Lung (tissue), 12 donors: ENCODE data around the gene FCGR2B. TPM values are rescaled to one million over a fixed set of nuclear protein-coding genes. Genes with fewer than 3 reads are reported as not detected.

Source experiments
- ATAC-seq: fragments of 200-7000 bp; cut with Tn5 transposase; one replicate; pipeline ENCODE4 v1.9.1; 2020; ENCODE audit warnings: moderate number of reproducible peaks; ENCODE audit not compliant: insufficient read depth, low FRiP score
- DNase-seq, 3 donors: peaks; one replicate each; pipeline ENCODE4 v3.0.0-alpha.2; 2013 to 2017
- H3K27ac ChIP-seq, 2 donors: one replicate each; pipeline ENCODE4 v1.5.1; 2013; ENCODE audit warnings: mild to moderate bottlenecking in 2 of 2, moderate library complexity in 2 of 2, control low read depth in 1 of 2, inconsistent platforms in 1 of 2, low read depth in 1 of 2, low read length in 1 of 2
- H3K27me3 ChIP-seq, 3 donors: one replicate each; pipeline ENCODE4 v1.5.1; 2013; ENCODE audit warnings: low read length in 2 of 3; ENCODE audit not compliant: control insufficient read depth in 3 of 3, insufficient read depth in 3 of 3
- H3K36me3 ChIP-seq, 4 donors: one replicate each; pipeline ENCODE4 v1.5.1; 2013; ENCODE audit warnings: low read length in 4 of 4, mild to moderate bottlenecking in 1 of 4, moderate library complexity in 1 of 4; ENCODE audit not compliant: control insufficient read depth in 4 of 4, insufficient read depth in 4 of 4
- H3K4me1 ChIP-seq, 5 donors: one replicate each; pipeline ENCODE4 v1.5.1; 2013; ENCODE audit warnings: low read length in 5 of 5, mild to moderate bottlenecking in 2 of 5, moderate library complexity in 1 of 5; ENCODE audit not compliant: control insufficient read depth in 5 of 5, insufficient read depth in 5 of 5
- H3K4me3 ChIP-seq: one replicate; pipeline ENCODE4 v1.5.1; 2013; ENCODE audit warnings: mild to moderate bottlenecking, control low read depth, moderate library complexity
- H3K9ac ChIP-seq, 2 donors: one replicate each; pipeline ENCODE4 v1.5.1; 2013; ENCODE audit warnings: low read length in 2 of 2, control low read depth in 1 of 2; ENCODE audit not compliant: insufficient read depth in 1 of 2
- H3K9me3 ChIP-seq, 4 donors: one replicate each; pipeline ENCODE4 v1.5.1; 2013; ENCODE audit warnings: low read length in 3 of 4, mild to moderate bottlenecking in 1 of 4, moderate library complexity in 1 of 4; ENCODE audit not compliant: control insufficient read depth in 4 of 4, insufficient read depth in 3 of 4
- WGBS, 2 donors: extraction: QIAGEN DNeasy Blood & Tissue Kit; methylation state at CpG; one replicate each; pipeline ENCODE4 v1.1.7; 2013; 5-methylcytosine and 5-hydroxymethylcytosine counted together
- polyA plus RNA-seq, 2 donors: library from polyadenylated mRNA; stranded (reverse); fragments of 200-250 nt; gene quantifications; one replicate each; pipeline ENCODE4 v1.2.1, GENCODE V29; 2013
- total RNA-seq, 2 donors: library from RNA; depleted of rRNA in 1 of 2; stranded (reverse); fragments of >200 nt in 1 of 2; gene quantifications; one replicate each; pipeline ENCODE4 v1.2.1, GENCODE V29; 2014 to 2021
- TF ChIP-seq, protein P1 (sequence below): IDR thresholded peaks from 2 replicates; pipeline ENCODE4 v1.5.1; 2012; ENCODE audit warnings: mild to moderate bottlenecking; ENCODE audit errors: control extremely low read depth, extremely low read depth
- donor health status: control.
- donor health status: control.
- donor health status: Bipolar disorder and iron deficiency.
- donor health status: healthy.
- donor health status: DM: yes; HTN: yes; CAD: no.

Gene FCGR2B
- total and polyA plus RNA-seq, 4 donors, result 6.8 to 12.3 (median 10.5) TPM

DNA sequence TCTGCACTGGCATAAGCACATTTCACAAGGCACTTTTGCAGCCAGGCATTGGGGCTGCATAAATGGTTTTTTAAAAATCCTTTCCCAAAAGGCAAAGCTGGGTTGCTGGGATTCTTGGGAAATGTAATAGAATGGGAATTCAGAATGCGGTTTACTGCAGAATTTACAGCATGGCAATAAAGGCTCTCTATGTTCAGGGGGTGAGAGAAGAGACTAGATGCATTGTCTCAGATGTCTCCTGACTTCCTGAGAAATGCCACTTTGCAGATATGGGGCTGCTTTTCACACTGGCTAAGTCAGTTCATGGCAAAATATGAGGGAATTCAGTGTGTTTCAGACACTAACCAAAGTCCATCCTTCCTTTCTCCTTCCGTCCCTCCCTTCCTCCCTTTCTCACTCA lies 13.5 kb downstream of the FCGR2B start:
- no peak for ATAC-seq
- H3K4me1 ChIP-seq, result no peaks in the 10 kb centered on the region
- H3K36me3 ChIP-seq, result no peaks in the 10 kb centered on the region
- TF ChIP-seq, protein P1, sequence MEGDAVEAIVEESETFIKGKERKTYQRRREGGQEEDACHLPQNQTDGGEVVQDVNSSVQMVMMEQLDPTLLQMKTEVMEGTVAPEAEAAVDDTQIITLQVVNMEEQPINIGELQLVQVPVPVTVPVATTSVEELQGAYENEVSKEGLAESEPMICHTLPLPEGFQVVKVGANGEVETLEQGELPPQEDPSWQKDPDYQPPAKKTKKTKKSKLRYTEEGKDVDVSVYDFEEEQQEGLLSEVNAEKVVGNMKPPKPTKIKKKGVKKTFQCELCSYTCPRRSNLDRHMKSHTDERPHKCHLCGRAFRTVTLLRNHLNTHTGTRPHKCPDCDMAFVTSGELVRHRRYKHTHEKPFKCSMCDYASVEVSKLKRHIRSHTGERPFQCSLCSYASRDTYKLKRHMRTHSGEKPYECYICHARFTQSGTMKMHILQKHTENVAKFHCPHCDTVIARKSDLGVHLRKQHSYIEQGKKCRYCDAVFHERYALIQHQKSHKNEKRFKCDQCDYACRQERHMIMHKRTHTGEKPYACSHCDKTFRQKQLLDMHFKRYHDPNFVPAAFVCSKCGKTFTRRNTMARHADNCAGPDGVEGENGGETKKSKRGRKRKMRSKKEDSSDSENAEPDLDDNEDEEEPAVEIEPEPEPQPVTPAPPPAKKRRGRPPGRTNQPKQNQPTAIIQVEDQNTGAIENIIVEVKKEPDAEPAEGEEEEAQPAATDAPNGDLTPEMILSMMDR, result no peak
- DNase-seq, result no peak
- no peaks in the 10 kb centered on the region for H3K27me3 ChIP-seq
- WGBS, 2 donors, result 91 to 100% methylated on average over 2 of the region's 2 CpGs
- H3K9me3 ChIP-seq, result no peaks in the 10 kb centered on the region
- no peak overlapping the region for H3K27ac ChIP-seq
- no peak overlapping the region for H3K4me3 ChIP-seq
- H3K9ac ChIP-seq, result no peak overlapping the region

DNA sequence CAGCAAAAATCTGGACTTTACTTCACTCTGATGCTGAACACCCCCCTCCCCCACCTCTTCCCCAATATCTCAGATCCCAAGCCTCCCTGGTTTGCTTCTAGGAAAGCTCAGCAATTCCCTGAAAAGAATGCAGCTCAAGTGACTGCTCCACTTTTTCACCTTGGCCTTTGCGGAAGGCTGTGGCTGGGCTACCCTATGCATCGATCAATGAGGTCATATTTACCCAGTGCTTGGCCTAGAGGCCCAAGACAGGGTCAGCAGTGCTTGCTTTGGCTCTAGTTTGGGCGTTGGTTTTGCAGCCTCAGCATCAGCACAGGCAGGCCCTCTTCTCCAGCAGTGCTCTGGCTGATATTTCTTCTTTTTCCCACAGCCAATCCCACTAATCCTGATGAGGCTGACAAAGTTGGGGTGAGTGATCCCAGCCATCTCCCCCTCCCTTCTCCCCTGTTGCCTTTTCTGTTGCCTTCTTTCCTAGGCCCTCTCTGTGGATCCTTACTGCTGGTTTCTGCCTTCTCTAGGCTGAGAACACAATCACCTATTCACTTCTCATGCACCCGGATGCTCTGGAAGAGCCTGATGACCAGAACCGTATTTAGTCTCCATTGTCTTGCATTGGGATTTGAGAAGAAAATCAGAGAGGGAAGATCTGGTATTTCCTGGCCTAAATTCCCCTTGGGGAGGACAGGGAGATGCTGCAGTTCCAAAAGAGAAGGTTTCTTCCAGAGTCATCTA lies 14.2 kb downstream of the FCGR2B start:
- H3K36me3 ChIP-seq, result no peaks in the 10 kb centered on the region
- H3K4me1 ChIP-seq, result no peaks in the 10 kb centered on the region
- TF ChIP-seq, protein P1, result no peak
- H3K9me3 ChIP-seq, result no peaks in the 10 kb centered on the region
- H3K27ac ChIP-seq, result no peak overlapping the region
- H3K4me3 ChIP-seq, result no peak overlapping the region
- WGBS, 2 donors, result 79 to 91% methylated on average over 5 of the region's 5 CpGs
- no peak overlapping the region for H3K9ac ChIP-seq
- no peak for ATAC-seq
- no peak for DNase-seq
- no peaks in the 10 kb centered on the region for H3K27me3 ChIP-seq

DNA sequence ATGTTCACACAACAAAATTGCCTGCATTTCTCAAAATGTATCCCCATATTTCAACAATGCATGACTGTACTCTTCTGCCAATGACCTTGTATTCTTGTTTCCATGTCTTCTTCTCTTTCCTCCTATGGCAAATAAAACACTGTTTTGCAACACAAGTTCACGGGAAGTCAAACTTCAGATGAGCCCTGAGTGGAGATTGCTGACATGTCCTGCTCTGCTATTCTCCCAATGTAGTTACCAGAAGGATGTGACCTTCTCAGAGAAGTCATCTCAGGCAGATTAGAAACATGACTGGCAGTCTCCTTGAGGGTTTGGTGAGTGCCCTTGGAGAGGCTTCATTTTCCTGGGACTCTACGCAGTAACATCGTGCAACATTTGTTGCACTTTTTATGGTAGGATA lies 15.6 kb downstream of the FCGR2B start:
- TF ChIP-seq, protein P1, result no peak
- DNase-seq (no peak), ATAC-seq (no peak)

DNA sequence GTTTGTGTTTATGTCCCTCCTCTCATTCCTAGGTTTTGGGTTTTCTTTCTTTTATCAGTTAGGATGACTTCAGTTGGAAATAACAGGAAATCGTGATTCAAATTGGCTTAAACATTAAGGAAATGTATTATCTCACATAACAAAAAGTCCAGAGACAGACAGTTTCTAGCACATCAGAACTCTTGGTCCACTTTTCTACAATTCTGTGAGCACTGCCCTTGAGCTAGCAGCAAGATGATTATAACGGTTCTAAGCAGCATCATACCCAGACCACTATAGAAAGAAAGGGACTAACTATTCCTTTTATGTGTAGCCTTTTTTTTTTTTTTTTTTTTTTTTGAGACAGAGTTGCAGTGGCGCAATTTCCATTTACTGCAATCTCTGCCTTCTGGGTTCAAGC lies 18.9 kb downstream of the FCGR2B start:
- no peak overlapping the region for H3K9ac ChIP-seq
- no peak overlapping the region for H3K4me3 ChIP-seq
- no peak overlapping the region for H3K27ac ChIP-seq
- no peaks in the 10 kb centered on the region for H3K9me3 ChIP-seq
- no peaks in the 10 kb centered on the region for H3K36me3 ChIP-seq
- TF ChIP-seq, protein P1, result no peak
- no peaks in the 10 kb centered on the region for H3K4me1 ChIP-seq
- DNase-seq (no peak), ATAC-seq (no peak)
- 65 to 79% methylated on average over 3 of the region's 3 CpGs for WGBS, 2 donors
- H3K27me3 ChIP-seq, result peaks cover 0 to 2% (median 0%) of the 10 kb centered on the region in 3 donors

More for the DNA sequence above, 15.6 kb downstream of the FCGR2B start:
- H3K9ac ChIP-seq, result no peak overlapping the region
- no peaks in the 10 kb centered on the region for H3K36me3 ChIP-seq
- H3K27me3 ChIP-seq, result peaks cover 0 to 2% (median 0%) of the 10 kb centered on the region in 3 donors
- no peak overlapping the region for H3K4me3 ChIP-seq
- H3K9me3 ChIP-seq, result no peaks in the 10 kb centered on the region
- 86 to 88% methylated on average over 3 of the region's 3 CpGs for WGBS, 2 donors
- H3K27ac ChIP-seq, result no peak overlapping the region
- no peaks in the 10 kb centered on the region for H3K4me1 ChIP-seq
